HepG2 (cell line): ENCODE data around the gene USP35. TPM values are rescaled to one million over a fixed set of nuclear protein-coding genes. Genes with fewer than 3 reads are reported as not detected.

Experiments
- ATAC-seq: fragments of 200-7000 bp; cut with Tn5 transposase; 3 replicates; pipeline ENCODE4 v1.9.1; 2020; ENCODE audit warnings: mild to moderate bottlenecking, moderate library complexity
- BruUV-seq: library from RNA; stranded (reverse); fragments of 400-500 nt; replicated peaks from 2 replicates; lab custom pipeline; 2021; lab: Mats Ljungman, UMichigan
- CTCF ChIA-PET: fragments of 300-600 bp; formaldehyde crosslinking; extraction: SDS; loops from one replicate; lab custom pipeline; 2021; ENCODE audit warnings: low total read pairs, inconsistent platforms, low intra/inter-chr PET ratio; lab: Yijun Ruan, JAX
- POLR2A ChIA-PET: fragments of 350-600 bp; sonication (Branson Sonifier 250); formaldehyde crosslinking; loops from one replicate; lab custom pipeline; 2020; ENCODE audit warnings: antibody characterized with exemption, inconsistent platforms; lab: Yijun Ruan, JAX
- DNase-seq: peaks from one replicate; pipeline ENCODE4 v3.0.0-alpha.2; 2015; ENCODE audit warnings: low spot score
- FAIRE-seq: peaks from 3 replicates; lab custom pipeline; 2011; peaks lifted over from hg19 to GRCh38; lab: Jason Lieb, UNC
- H2AFZ ChIP-seq: one replicate; pipeline ENCODE4 v1.6.1; 2011; ENCODE audit warnings: low read length, inconsistent platforms
- H3K27ac ChIP-seq: fragments of 300-600 bp; 3 replicates; pipeline ENCODE4 v1.8.0; 2011; ENCODE audit warnings: mixed run types, mild to moderate bottlenecking, mixed read lengths, low read length, inconsistent platforms; ENCODE audit not compliant: insufficient read depth; ENCODE audit errors: extremely low read length
- H3K27me3 ChIP-seq, 2 experiments: fragments of 200-600 bp in 1 of 2; 2 replicates in 1 of 2; 3 replicates in 1 of 2; pipeline versions ENCODE4 v1.6.0 to v1.8.0; 2011; ENCODE audit warnings: low read length in 2 of 2, mild to moderate bottlenecking in 2 of 2, moderate library complexity in 2 of 2, inconsistent platforms in 1 of 2; ENCODE audit not compliant: insufficient read depth in 2 of 2, control insufficient read depth in 1 of 2
- H3K36me3 ChIP-seq, 2 experiments: fragments of 200-600 bp in 1 of 2; replicated peaks in 1 of 2; 2 replicates in 1 of 2; 3 replicates in 1 of 2; pipeline versions ENCODE4 v1.5.1 to v1.8.0; 2011; ENCODE audit warnings: low read length in 2 of 2, inconsistent platforms in 1 of 2; ENCODE audit not compliant: insufficient read depth in 2 of 2, control insufficient read depth in 1 of 2
- H3K4me1 ChIP-seq: 2 replicates; pipeline ENCODE4 v1.5.1; 2012; ENCODE audit warnings: low read length, inconsistent platforms; ENCODE audit not compliant: insufficient read depth
- H3K4me2 ChIP-seq: 2 replicates; pipeline ENCODE4 v1.6.0; 2011; ENCODE audit warnings: low read depth, low read length, inconsistent platforms
- H3K4me3 ChIP-seq, 3 experiments: fragments of 200-600 bp in 1 of 3; sonication (generic), shearing (Covaris generic) in 1 of 3; replicated peaks in 1 of 3; 2 replicates each; pipeline ENCODE4 v1.5.1; 2011 to 2016; ENCODE audit warnings: low read length in 3 of 3, inconsistent platforms in 2 of 3, low read depth in 2 of 3, mild to moderate bottlenecking in 2 of 3, control low read depth in 1 of 3, mixed read lengths in 1 of 3; ENCODE audit not compliant: insufficient read depth in 1 of 3
- H3K79me2 ChIP-seq: one replicate; pipeline ENCODE4 v1.6.1; 2011; ENCODE audit warnings: low read length, inconsistent platforms; ENCODE audit not compliant: insufficient read depth
- H3K9ac ChIP-seq: 2 replicates; pipeline ENCODE4 v1.6.0; 2011; ENCODE audit warnings: mild to moderate bottlenecking, low read depth, low read length, inconsistent platforms; ENCODE audit not compliant: insufficient read depth
- H3K9me3 ChIP-seq: 2 replicates; pipeline ENCODE4 v1.5.1; 2012; ENCODE audit warnings: mild to moderate bottlenecking, low read length
- H4K20me1 ChIP-seq: 2 replicates; pipeline ENCODE4 v1.6.0; 2011; ENCODE audit warnings: inconsistent platforms, mild to moderate bottlenecking, low read length, moderate library complexity; ENCODE audit not compliant: insufficient read depth
- ATF7-NPFF ChIP-seq: sonication (generic); formaldehyde crosslinking; IDR thresholded peaks from 2 replicates; pipeline ENCODE4 v1.8.1; 2023; ENCODE audit warnings: mild to moderate bottlenecking, low read depth, missing genetic modification reagents, moderate library complexity
- BORCS8-MEF2B ChIP-seq: sonication (generic); formaldehyde crosslinking; IDR thresholded peaks from 2 replicates; pipeline ENCODE4 v1.8.0; 2022; ENCODE audit warnings: mild to moderate bottlenecking, missing genetic modification reagents
- CCDC6 ChIP-seq: sonication (generic); formaldehyde crosslinking; IDR thresholded peaks from 2 replicates; pipeline ENCODE4 v1.8.1; 2022; ENCODE audit warnings: mild to moderate bottlenecking, missing genetic modification reagents, moderate library complexity
- CEBPG ChIP-seq: IDR thresholded peaks from 2 replicates; pipeline ENCODE4 v1.6.1; 2016
- GABPA ChIP-seq, 2 experiments: IDR thresholded peaks; 2 replicates each; pipeline ENCODE4 v1.6.1; 2011 to 2016; ENCODE audit warnings: low read depth in 2 of 2, low read length in 1 of 2, missing biosample characterization in 1 of 2, missing genetic modification characterization in 1 of 2
- NCOR1 ChIP-seq: fragments of 200-600 bp; sonication (generic); IDR thresholded peaks from 2 replicates; pipeline ENCODE4 v1.7.0; 2017; ENCODE audit warnings: antibody characterized with exemption, low read length, borderline replicate concordance
- RAD21 ChIP-seq: fragments of 450-650 bp; formaldehyde crosslinking; IDR thresholded peaks from 2 replicates; pipeline ENCODE4 v1.5.0; 2020; ENCODE audit warnings: mild to moderate bottlenecking
- SIN3A ChIP-seq: IDR thresholded peaks from 2 replicates; pipeline ENCODE4 v1.6.1; 2011; ENCODE audit warnings: low read depth, mild to moderate bottlenecking, control low read depth, low read length, borderline replicate concordance
- TOE1 ChIP-seq: sonication (generic); formaldehyde crosslinking; IDR thresholded peaks from 2 replicates; pipeline ENCODE4 v1.4.0; 2020; ENCODE audit warnings: mild to moderate bottlenecking, missing genetic modification reagents
- ZBTB49 ChIP-seq: sonication (generic); formaldehyde crosslinking; IDR thresholded peaks from 2 replicates; pipeline ENCODE4 v1.4.0; 2020; ENCODE audit warnings: missing genetic modification reagents, borderline replicate concordance
- ZNF224 ChIP-seq: sonication (generic); formaldehyde crosslinking; IDR thresholded peaks from 2 replicates; pipeline ENCODE4 v1.5.0; 2020; ENCODE audit warnings: mild to moderate bottlenecking, missing genetic modification reagents
- ZNF367 ChIP-seq: sonication (generic); formaldehyde crosslinking; IDR thresholded peaks from 2 replicates; pipeline ENCODE4 v1.4.0; 2020; ENCODE audit warnings: missing genetic modification reagents, borderline replicate concordance
- ZNF44 ChIP-seq: sonication (generic); formaldehyde crosslinking; IDR thresholded peaks from 2 replicates; pipeline ENCODE4 v1.5.1; 2020; ENCODE audit warnings: mild to moderate bottlenecking, missing genetic modification reagents
- ZNF704 ChIP-seq: sonication (generic); formaldehyde crosslinking; IDR thresholded peaks from 2 replicates; pipeline ENCODE4 v1.8.1; 2023; ENCODE audit warnings: mild to moderate bottlenecking, inconsistent platforms, moderate library complexity, missing genetic modification reagents, borderline replicate concordance
- ZNF839 ChIP-seq: sonication (generic); formaldehyde crosslinking; IDR thresholded peaks from 2 replicates; pipeline ENCODE4 v1.4.0; 2020; ENCODE audit warnings: missing genetic modification reagents, mild to moderate bottlenecking, borderline replicate concordance
- WGBS: methylation state at CpG from one replicate; pipeline ENCODE4 v1.1.6; 2017; ENCODE audit warnings: low lambda C conversion rate; 5-methylcytosine and 5-hydroxymethylcytosine counted together
- in situ Hi-C: cut with HindIII; loops from 2 replicates; pipeline ENCODE4 v1.10.0; 2017; ENCODE audit warnings: low pct_unique_long_range_greater_than_20kb; ENCODE audit not compliant: extremely low pct_ligation_motif_present
- intact Hi-C: fragments of 100-400 bp; cut with micrococcal nuclease; formaldehyde crosslinking; loops from one replicate; pipeline ENCODE4 v1.10.0; 2022; ENCODE audit not compliant: unreplicated experiment
- polyA plus RNA-seq, 8 experiments: library from polyadenylated mRNA; depleted of rRNA in 3 of 8; stranded (reverse) in 7 of 8; unstranded in 1 of 8; fragments of >200 nt; fragmentation: Illumina TruSeq in 4 of 8; extraction: Trizol in 4 of 8; gene quantifications; 2 replicates each; pipeline versions ENCODE4 v1.2.1 to v1.2.3, GENCODE V29; 2011 to 2016; ENCODE audit warnings: low read depth in 4 of 8, missing spikeins in 1 of 8, mixed read lengths in 1 of 8; ENCODE audit not compliant: insufficient read depth in 1 of 8
- total RNA-seq, 5 experiments: library from RNA; depleted of rRNA; stranded (reverse); fragments of >200 nt; fragmentation: Illumina TruSeq; extraction: Trizol; gene quantifications; 2 replicates each; pipeline ENCODE4 v1.2.3, GENCODE V29; 2016; ENCODE audit warnings: low read depth in 1 of 5
- TF ChIP-seq, protein P1 (sequence below): IDR thresholded peaks from 2 replicates; pipeline ENCODE4 v1.6.1; 2016; ENCODE audit warnings: control low read depth

USP35 gene
- total and polyA plus RNA-seq, 2 of the 13 experiments (the other 11 are each of a cell fraction or from before 2014, with no cell fraction given), result 4.6 to 7.7 TPM

- TF ChIP-seq ZNF224 (CRISPR knock-in tag), result no peak
- no peak for TF ChIP-seq SIN3A
Measured at GRCh38 chr11:78224906-78225420, 36.2 kb downstream of the USP35 start (continued).

- Histone ChIP-seq H4K20me1 (no peaks in the 10 kb centered on the region), H3K27ac (no peak overlapping the region), H3K4me2 (no peak overlapping the region), H3K79me2 (no peaks in the 10 kb centered on the region), H3K4me3 (no peak overlapping the region), H3K36me3 (peaks cover 8 to 24% of the 10 kb centered on the region in 2 experiments), H3K27me3 (no peaks in the 10 kb centered on the region), H2AFZ (no peak overlapping the region), H3K9me3 (no peaks in the 10 kb centered on the region), H3K4me1 (peaks cover 18% of the 10 kb centered on the region), H3K9ac (no peak overlapping the region)
- no TSS peak for BruUV-seq
- in situ Hi-C loops (loop anchor here (5.0 kb wide), 2 partner anchors 190 to 335 kb away; partner anchors contain the start of gene GAB2), intact Hi-C loops (no loop called here)
- POLR2A ChIA-PET, result interaction anchor here (1.5 kb wide), 1 partner anchor 191 kb away, joined by 3 read pairs; the partner anchor contains the start of gene GAB2
- FAIRE-seq (no peak), DNase-seq (no peak), ATAC-seq (no peak)
- 96% methylated on average over 11 of the region's 12 CpGs for WGBS
- CTCF ChIA-PET, result interaction anchor here (0.6 to 1.7 kb wide), 2 partner anchors 337 to 360 kb away, joined by 3 to 12 read pairs; no protein-coding TSS in a partner anchor
- TF ChIP-seq NCOR1 (no peak), ZNF839 (no peak), ZNF704 (CRISPR knock-in tag) (no peak), ZNF44 (CRISPR knock-in tag) (no peak), CEBPG (CRISPR knock-in tag) (no peak), CCDC6 (CRISPR knock-in tag) (no peak), GABPA (IDR thresholded peaks at IDR 0.05; ENCODE audit: low read depth, low read length) (no peak), GABPA (CRISPR knock-in tag; IDR thresholded peaks at IDR 0.05; ENCODE audit: low read depth) (no peak), ZNF367 (no peak), RAD21 (CRISPR knock-in tag) (no peak), ATF7-NPFF (CRISPR knock-in tag) (no peak), BORCS8-MEF2B (CRISPR knock-in tag) (no peak), TOE1 (CRISPR knock-in tag) (no peak), ZBTB49 (no peak)
- TF ChIP-seq, protein P1, sequence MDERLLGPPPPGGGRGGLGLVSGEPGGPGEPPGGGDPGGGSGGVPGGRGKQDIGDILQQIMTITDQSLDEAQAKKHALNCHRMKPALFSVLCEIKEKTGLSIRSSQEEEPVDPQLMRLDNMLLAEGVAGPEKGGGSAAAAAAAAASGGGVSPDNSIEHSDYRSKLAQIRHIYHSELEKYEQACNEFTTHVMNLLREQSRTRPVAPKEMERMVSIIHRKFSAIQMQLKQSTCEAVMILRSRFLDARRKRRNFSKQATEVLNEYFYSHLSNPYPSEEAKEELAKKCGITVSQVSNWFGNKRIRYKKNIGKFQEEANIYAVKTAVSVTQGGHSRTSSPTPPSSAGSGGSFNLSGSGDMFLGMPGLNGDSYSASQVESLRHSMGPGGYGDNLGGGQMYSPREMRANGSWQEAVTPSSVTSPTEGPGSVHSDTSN (CRISPR knock-in tag), result no peak
Measured at GRCh38 chr11:78226684-78227680, 38.3 kb downstream of the USP35 start.
